Epithelial cell of prostate (primary cell): ENCODE measurements around the gene SOX9.

Experiments
- DNase-seq: peaks from one replicate; pipeline ENCODE4 v3.0.0-alpha.2; 2011; ENCODE audit warnings: low read depth, low spot score
- H3K27ac ChIP-seq: fragments of 450-650 bp; 2 replicates; pipeline ENCODE4 v1.5.1; 2017; ENCODE audit warnings: mild to moderate bottlenecking

Gene SOX9

DNA sequence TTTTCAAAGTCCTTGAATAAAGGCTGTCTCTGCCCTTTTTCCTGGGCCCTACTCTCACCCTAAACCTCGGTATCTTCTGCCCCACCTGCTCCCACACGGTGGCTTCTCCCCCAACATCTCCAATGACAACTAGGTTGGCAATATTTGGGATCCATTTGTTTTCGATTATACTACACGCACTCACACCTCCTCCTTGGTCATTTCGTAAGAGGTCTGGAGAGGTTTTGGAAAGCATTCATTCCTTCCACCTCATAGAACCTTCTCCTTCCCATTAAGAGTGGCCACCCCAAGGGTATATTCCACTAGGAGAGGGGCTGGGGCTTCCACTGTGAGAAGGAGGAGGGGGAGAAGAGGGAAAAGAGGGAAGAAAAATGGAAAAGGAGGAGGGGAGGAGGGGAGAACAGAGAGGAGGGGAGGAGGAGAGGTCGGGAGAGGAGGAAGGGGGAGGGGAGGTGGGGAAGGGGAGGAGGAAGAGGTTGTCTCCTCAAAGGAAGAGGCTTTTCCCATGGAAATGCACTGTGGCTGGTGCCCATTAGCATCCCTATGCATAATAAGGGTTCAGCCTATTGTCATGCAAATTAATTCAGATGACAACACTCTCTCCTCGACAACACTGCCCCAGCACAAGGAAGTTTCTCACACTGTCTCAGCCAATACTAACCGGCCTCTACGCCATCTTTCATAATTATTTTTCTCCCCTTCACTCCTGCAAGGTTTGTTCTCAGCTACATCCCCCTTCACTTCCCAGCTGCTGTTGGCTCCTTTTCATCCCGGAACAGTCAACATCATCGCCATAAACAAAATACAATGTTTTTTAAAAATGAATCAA, 30.0 kb downstream of the SOX9 start:
- no peak for DNase-seq

DNA sequence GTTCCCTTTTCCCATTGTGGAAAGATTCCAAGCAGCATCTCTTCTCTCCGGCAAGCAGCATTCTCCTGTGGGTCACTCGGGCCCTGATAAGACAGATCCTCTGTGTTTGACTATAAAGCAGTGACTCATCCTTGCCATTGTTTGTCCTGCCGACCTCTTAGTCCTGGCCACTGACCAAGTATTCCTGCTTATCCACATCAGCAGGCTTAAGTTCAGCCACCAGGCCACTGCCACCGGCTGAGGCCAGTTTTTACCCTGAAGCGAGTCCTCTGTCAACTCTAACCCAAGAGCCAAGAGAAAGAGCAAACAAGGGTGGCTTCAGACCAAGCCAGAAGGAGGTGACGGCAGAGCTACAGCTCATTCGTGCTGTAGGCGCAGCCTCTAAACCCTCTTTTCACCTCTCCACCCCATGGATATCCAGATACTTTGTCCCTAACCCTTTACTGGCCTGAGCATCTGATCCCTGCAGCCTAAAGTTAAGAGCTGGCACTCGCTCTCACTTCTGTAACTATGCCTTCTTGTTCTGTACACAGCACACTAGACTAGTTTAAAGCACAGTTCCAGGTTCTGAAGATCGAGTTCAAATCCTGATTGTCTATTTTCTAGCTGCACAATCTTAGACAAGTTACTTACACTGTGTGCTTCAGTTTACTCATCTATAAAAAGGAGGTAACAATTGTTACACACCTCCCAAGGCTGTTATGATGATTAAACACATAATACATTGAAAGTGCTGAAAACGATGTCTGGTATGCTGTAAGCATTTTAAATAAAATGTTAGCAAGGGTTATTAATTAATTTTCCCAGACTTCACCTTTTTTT, 31.0 kb downstream of the SOX9 start:
- no peak for DNase-seq
- H3K27ac ChIP-seq, result no peak overlapping the region

More for the DNA sequence above, 30.0 kb downstream of the SOX9 start:
- H3K27ac ChIP-seq, result no peak overlapping the region

DNA sequence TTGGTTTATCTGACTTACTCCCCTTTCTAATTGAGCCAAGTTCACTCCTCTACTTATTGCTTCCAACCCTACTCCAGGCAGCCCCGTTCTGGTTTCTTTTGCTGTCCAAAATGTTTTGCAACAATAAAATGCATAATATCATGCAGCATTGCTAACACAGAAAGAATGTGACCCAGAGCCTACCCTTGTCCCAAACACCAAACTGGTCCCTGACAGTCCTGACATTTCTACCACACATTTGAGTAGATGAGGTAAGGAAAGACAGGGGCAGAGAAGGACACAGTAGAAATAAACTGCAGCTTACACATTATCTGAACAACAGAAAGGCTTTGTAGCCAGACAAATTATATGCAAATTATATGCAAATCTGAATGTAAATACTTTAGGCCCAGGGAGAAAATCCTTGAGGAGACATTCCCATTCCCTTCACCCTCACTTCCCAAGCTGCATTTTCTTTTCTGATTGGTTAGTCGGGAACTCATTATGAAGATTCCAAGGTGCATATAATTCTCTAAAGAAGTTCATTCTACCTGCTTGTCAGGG, 31.6 kb downstream of the SOX9 start:
- H3K27ac ChIP-seq, result no peak overlapping the region

GRCh38 chr17:72158895-72159885, 38.4 kb downstream of the SOX9 start:
- DNase-seq, result no peak
- no peak overlapping the region for H3K27ac ChIP-seq

More for the DNA sequence above, 31.6 kb downstream of the SOX9 start:
- DNase-seq, result no peak

- DNase-seq, result no peak
- H3K27ac ChIP-seq, result no peak overlapping the region
These were observed 41.7 kb downstream of the SOX9 start for GRCh38 chr17:72162569-72162968.

DNA sequence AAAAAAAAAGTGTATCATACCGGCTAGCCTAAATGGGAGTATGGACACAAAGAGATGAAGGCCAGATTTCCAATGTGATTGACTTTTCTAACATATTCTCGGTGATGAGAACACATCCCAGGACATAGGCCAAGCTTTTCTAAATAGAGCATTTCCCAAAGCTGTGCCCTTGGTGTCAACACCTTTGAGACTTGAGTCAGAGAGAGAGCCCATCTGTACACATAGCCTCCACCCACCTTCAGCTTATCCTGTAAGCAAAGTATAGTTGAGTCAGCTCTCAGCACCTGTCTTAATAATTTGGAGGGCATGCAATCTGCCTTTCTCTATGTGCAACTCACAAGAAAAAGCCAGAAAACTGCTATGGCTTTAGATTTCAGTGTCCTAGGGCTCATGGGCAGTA, 42.7 kb downstream of the SOX9 start:
- DNase-seq, result no peak

DNA sequence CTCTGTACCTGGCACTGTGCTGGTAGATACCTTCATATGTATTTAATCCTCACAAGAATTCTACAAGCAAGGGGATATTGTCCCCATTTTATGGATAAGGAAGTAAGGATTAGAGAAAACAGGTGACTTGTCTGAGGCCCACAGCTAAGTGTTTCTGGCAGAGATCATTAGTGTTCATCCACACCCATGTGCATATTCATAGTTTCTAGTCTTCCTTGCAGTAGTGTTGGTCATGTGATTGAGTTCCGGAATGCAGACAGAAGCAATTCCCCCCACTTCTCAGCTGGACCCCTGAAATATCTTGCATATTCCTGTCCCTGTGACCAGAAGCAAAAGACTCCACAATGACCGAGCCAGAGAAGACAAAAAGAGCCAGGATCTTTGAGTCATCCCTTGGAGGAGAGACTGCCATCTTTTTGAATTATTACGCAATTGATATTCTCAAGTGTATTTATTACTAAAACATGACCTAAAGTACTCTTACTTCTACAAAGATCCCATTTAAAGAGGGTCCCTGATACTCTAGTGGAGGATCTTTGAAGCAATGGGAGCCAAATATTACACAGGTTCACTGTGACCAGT, 43.4 kb downstream of the SOX9 start:
- no peak for DNase-seq
- no peak overlapping the region for H3K27ac ChIP-seq

More for the DNA sequence above, 42.7 kb downstream of the SOX9 start:
- no peak overlapping the region for H3K27ac ChIP-seq

DNA sequence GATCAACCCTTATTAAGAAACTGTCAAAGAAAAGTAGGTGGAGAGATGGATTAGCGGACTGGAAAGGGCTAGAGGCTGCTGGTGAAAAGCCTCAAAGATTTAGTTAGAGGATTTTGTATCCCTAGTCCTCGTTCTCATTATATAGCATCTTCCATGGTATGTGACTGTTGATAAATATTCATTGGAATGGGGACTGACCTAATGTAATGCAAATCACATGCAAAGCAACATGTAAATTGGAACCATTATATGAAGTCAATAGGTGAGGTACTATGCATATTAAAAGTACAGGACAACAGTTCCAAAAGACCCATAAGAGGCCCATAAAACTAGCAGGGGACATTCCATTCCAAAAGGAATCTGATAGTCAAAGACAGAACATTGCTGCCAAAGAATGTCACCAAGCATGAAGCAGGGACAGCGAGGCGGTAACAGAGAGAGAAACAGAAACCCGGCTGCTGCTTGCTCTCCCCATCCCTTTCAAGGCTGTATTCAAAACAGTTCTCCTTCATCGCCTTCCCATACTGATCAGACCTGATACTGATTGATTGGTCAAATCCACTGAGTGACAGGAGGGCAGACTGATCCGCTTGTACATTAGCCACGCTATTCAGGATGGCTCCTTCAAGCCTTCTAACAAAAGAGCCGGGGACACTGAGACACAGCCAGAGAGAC, 44.5 kb downstream of the SOX9 start:
- no peak overlapping the region for H3K27ac ChIP-seq
- DNase-seq, result no peak

GRCh38 chr17:72165867-72166439, 45.1 kb downstream of the SOX9 start:
- DNase-seq, result no peak
- no peak overlapping the region for H3K27ac ChIP-seq

- no peak overlapping the region for H3K27ac ChIP-seq
- DNase-seq, result no peak
These were observed 46.8 kb downstream of the SOX9 start for GRCh38 chr17:72167593-72167992.

- H3K27ac ChIP-seq, result no peak overlapping the region
- DNase-seq, result no peak
These were observed 49.0 kb downstream of the SOX9 start for GRCh38 chr17:72169823-72170222.

DNA sequence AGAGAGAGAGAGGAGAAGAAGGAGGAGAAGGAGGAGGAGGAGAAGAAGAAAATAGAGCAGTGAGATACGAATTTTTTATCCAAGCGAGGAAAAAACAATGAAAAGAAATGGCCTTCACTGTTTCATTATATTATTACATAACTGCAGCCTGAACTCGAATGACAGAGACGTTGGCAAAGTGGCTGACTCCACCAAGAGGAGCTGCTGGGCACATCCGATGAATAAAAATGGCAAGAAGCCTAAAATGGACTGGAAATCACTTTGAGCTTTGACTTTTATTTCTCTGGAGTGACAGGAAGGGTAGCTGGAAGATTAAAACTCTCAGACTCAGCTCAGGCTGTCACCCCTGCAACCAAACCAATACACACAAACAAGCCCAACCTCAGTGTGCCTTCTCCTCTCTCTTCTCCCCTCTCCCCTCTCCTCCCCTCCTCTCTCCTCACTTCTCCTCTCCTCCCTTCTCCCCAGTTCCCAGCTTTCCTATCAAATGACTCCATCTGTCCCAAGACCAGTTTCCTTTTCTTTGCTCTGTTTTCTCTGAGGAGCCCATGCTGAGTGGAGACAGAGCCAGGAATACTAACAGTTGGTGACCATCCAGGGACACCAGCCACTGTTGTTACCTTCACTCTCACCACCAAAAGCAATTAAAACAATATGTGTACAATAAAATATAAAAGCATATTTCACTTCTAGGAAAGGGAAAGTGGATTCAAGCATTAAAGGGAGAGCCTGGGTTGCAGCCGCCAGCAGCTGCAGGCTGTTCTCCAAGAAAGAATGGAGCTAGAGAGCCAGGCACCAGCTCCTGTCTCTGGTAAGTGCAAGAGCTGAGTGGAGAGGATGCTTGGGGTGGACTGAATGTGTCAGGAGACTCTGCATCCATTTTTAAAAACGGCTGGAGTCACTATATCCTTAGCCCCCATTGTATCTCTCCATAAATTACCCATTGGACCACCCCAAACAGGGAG, 51.2 kb downstream of the SOX9 start:
- no peak overlapping the region for H3K27ac ChIP-seq
- no peak for DNase-seq

GRCh38 chr17:72173499-72174116, 52.8 kb downstream of the SOX9 start:
- no peak for DNase-seq
- no peak overlapping the region for H3K27ac ChIP-seq

DNA sequence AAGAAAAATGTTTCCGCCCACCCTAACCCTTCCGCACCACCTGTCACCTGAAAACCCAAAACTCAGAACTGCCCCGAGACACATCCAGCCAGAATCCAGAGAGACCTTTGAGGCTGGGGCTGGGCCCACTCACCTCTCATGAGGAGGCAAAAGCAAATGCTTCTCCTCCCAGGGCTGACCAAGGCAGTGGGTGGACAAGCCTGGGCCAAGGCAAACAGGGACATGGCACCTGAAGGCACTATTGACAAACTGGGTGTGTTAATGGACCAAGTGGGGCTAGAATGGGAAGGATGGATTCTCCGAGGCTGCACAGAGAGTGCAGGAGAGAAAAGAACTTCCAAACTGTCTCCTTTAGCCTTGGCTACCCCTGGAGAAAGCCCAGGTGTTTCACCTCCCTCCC, 54.4 kb downstream of the SOX9 start:
- H3K27ac ChIP-seq, result no peak overlapping the region
- DNase-seq, result no peak
